ENCODE results near the gene KIF9. TPM values are rescaled to one million over a fixed set of nuclear protein-coding genes. Genes with fewer than 3 reads are reported as not detected.
"Not testable (repeated sequence)": the region's sequence is repeated elsewhere in the genome, so short reads cannot be mapped to it uniquely, and the experiment has no call there.

Gene KIF9
- total and polyA plus RNA-seq, 7 experiments from 2014 or later, result 2.3 to 15.0 (median 4.1) TPM

GRCh38 chr3:47197287-47197686 lies 85.3 kb downstream of the KIF9 start:
- ChIA-PET CTCF (no interaction called here), POLR2A (no interaction called here)
- Histone ChIP-seq H3K36me3 (ENCODE audit: control insufficient read depth in 2 of 3, insufficient read depth in 3 of 3, low read length in 3 of 3) (no peaks in the 10 kb centered on the region), H3K4me3 (ENCODE audit: low read length) (no peak overlapping the region), H3K27ac (ENCODE audit: low read depth, low read length) (no peak overlapping the region), H3K4me1 (ENCODE audit: control insufficient read depth in 2 of 2, insufficient read depth in 2 of 2, low read length in 2 of 2) (no peaks in the 10 kb centered on the region), H3K27me3 (ENCODE audit: control insufficient read depth in 2 of 2, insufficient read depth in 2 of 2, low read length in 2 of 2) (no peaks in the 10 kb centered on the region), H3K9me3 (ENCODE audit: control insufficient read depth in 2 of 3, low read length in 3 of 3) (no peaks in the 10 kb centered on the region)
- intact Hi-C loops (cut with micrococcal nuclease), result no loop called here
- Mint-ChIP-seq H3K36me3 (peaks cover 7 to 19% (median 11%) of the 10 kb centered on the region in 5 donors), H3K27me3 (no peaks in the 10 kb centered on the region), H3K27ac (no peak overlapping the region), H3K4me1 (no peaks in the 10 kb centered on the region), H3K9me3 (peaks cover 0 to 9% (median 4%) of the 10 kb centered on the region in 11 donors), H3K4me3 (peak overlapping the region in 1 of 10 donors; percentile 51)
- DNase-seq (no peak), ATAC-seq (no peak)

DNA sequence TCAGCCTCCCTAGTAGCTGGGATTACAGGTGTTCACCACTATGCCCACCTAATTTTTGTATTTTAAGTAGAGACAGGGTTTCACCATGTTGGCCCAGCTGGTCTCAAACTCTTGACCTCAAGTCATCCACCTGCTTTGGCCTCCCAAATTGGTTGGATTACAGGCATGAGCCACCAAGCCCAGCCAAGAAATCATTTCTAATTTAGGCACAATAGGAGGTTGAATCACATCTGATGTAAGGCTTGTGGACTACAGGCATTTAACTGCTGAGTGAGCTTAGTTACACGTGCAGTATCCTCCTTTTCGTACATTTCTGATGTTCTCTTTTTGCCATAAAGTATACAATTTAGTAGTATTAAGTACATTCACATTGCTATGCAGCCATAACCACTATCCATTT lies 87.6 kb downstream of the KIF9 start:
- intact Hi-C loops (cut with micrococcal nuclease), result no loop called here
- Mint-ChIP-seq H3K4me1 (no peaks in the 10 kb centered on the region), H3K27ac (no peak overlapping the region), H3K4me3 (no peak overlapping the region), H3K9me3 (peaks cover 0 to 9% (median 4%) of the 10 kb centered on the region in 11 donors), H3K36me3 (peaks cover 7 to 19% (median 11%) of the 10 kb centered on the region in 5 donors), H3K27me3 (no peaks in the 10 kb centered on the region)
- H3K4me1 ChIP-seq (ENCODE audit: control insufficient read depth in 2 of 2, insufficient read depth in 2 of 2, low read length in 2 of 2), result no peaks in the 10 kb centered on the region
- POLR2A ChIA-PET, result no interaction called here
- ATAC-seq (no peak), DNase-seq (no peak)
- CTCF ChIA-PET, result interaction anchor here (0.7 kb wide), 1 partner anchor 69 kb away, joined by 4 read pairs; no protein-coding TSS in a partner anchor
- no peak overlapping the region for H3K4me3 ChIP-seq (ENCODE audit: low read length)
- H3K27me3 ChIP-seq (ENCODE audit: control insufficient read depth in 2 of 2, insufficient read depth in 2 of 2, low read length in 2 of 2), result no peaks in the 10 kb centered on the region
- no peak overlapping the region for H3K27ac ChIP-seq (ENCODE audit: low read depth, low read length)
- no peaks in the 10 kb centered on the region for H3K36me3 ChIP-seq (ENCODE audit: control insufficient read depth in 2 of 3, insufficient read depth in 3 of 3, low read length in 3 of 3)
- H3K9me3 ChIP-seq (ENCODE audit: control insufficient read depth in 2 of 3, low read length in 3 of 3), result no peaks in the 10 kb centered on the region

GRCh38 chr3:47193871-47194859 lies 88.4 kb downstream of the KIF9 start:
- Histone ChIP-seq H3K36me3 (ENCODE audit: control insufficient read depth in 2 of 3, insufficient read depth in 3 of 3, low read length in 3 of 3) (no peaks in the 10 kb centered on the region), H3K4me1 (ENCODE audit: control insufficient read depth in 2 of 2, insufficient read depth in 2 of 2, low read length in 2 of 2) (no peaks in the 10 kb centered on the region), H3K27me3 (ENCODE audit: control insufficient read depth in 2 of 2, insufficient read depth in 2 of 2, low read length in 2 of 2) (no peaks in the 10 kb centered on the region), H3K4me3 (ENCODE audit: low read length) (no peak overlapping the region), H3K27ac (ENCODE audit: low read depth, low read length) (no peak overlapping the region), H3K9me3 (ENCODE audit: control insufficient read depth in 2 of 3, low read length in 3 of 3) (no peaks in the 10 kb centered on the region)
- intact Hi-C loops (cut with micrococcal nuclease), result no loop called here
- Mint-ChIP-seq H3K4me1 (no peaks in the 10 kb centered on the region), H3K9me3 (peaks cover 0 to 9% (median 4%) of the 10 kb centered on the region in 11 donors), H3K27me3 (no peaks in the 10 kb centered on the region), H3K4me3 (no peak overlapping the region), H3K27ac (no peak overlapping the region), H3K36me3 (peaks cover 7 to 19% (median 12%) of the 10 kb centered on the region in 5 donors)
- ChIA-PET CTCF (interaction anchor here (0.7 kb wide), 1 partner anchor 68 kb away, joined by 4 read pairs; no protein-coding TSS in a partner anchor), POLR2A (no interaction called here)
- no peak for ATAC-seq
- DNase-seq, result no peak

DNA sequence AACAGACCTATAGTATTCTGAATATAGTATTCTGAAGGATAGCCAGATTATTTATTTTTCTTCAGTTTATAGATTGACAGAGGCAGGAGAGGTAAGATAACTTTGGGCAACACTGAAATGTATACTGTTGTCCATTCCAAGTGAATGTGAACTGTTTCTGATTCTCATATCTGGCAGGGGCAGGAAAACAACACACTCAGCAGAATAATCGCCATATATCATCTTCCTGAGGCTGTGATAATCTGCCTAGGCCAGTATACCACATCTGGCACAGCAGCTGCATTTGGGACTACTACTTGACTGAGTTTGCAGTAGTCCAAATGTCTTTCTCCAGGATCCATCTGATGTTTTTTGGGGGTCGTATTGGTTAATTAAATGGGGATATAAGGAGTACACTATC lies 96.3 kb downstream of the KIF9 start:
- intact Hi-C loops (cut with micrococcal nuclease), result no loop called here
- Mint-ChIP-seq H3K27me3 (no peaks in the 10 kb centered on the region), H3K27ac (no peak overlapping the region), H3K4me1 (no peaks in the 10 kb centered on the region), H3K4me3 (no peak overlapping the region), H3K36me3 (peaks cover 0 to 4% (median 0%) of the 10 kb centered on the region in 5 donors), H3K9me3 (no peaks in the 10 kb centered on the region)
- Histone ChIP-seq H3K27ac (ENCODE audit: low read depth, low read length) (no peak overlapping the region), H3K9me3 (ENCODE audit: control insufficient read depth in 2 of 3, low read length in 3 of 3) (no peaks in the 10 kb centered on the region), H3K36me3 (ENCODE audit: control insufficient read depth in 2 of 3, insufficient read depth in 3 of 3, low read length in 3 of 3) (no peaks in the 10 kb centered on the region), H3K27me3 (ENCODE audit: control insufficient read depth in 2 of 2, insufficient read depth in 2 of 2, low read length in 2 of 2) (no peaks in the 10 kb centered on the region), H3K4me1 (ENCODE audit: control insufficient read depth in 2 of 2, insufficient read depth in 2 of 2, low read length in 2 of 2) (no peaks in the 10 kb centered on the region), H3K4me3 (ENCODE audit: low read length) (no peak overlapping the region)
- POLR2A ChIA-PET, result no interaction called here
- CTCF ChIA-PET, result no interaction called here
- no peak for DNase-seq
- no peak for ATAC-seq

- H3K4me3 ChIP-seq (ENCODE audit: low read length); H3K9me3 Mint-ChIP-seq: not testable (repeated sequence)
- peaks cover 0 to 13% (median 0%) of the 10 kb centered on the region in 5 donors for H3K36me3 Mint-ChIP-seq
Observed at GRCh38 chr3:47181685-47182084, 100.9 kb downstream of the KIF9 start.

DNA sequence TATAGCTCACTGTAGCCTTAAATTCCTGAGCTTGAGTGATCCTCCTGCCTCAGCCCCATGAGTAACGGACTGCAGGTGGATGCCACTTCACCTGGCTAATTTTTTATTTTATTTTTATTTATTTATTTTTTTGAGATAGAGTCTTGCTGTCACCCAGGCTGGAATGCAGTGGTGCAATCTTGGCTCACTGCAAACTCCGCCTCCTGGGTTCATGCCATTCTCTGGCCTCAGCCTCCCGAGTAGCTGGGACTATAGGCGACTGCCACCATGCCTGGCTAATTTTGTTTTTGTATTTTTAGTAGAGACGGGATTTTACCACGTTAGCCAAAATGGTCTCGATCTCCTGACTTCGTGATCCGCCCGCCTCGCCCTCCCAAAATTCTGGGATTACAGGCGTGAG lies 102.6 kb downstream of the KIF9 start:
- H3K27me3 ChIP-seq (ENCODE audit: control insufficient read depth in 2 of 2, insufficient read depth in 2 of 2, low read length in 2 of 2); H3K9me3 ChIP-seq (ENCODE audit: control insufficient read depth in 2 of 3, low read length in 3 of 3); intact Hi-C loops (cut with micrococcal nuclease); H3K27ac Mint-ChIP-seq; H3K4me1 Mint-ChIP-seq; DNase-seq; H3K36me3 Mint-ChIP-seq; H3K4me1 ChIP-seq (ENCODE audit: control insufficient read depth in 2 of 2, insufficient read depth in 2 of 2, low read length in 2 of 2); H3K9me3 Mint-ChIP-seq; H3K27me3 Mint-ChIP-seq; H3K27ac ChIP-seq (ENCODE audit: low read depth, low read length); H3K36me3 ChIP-seq (ENCODE audit: control insufficient read depth in 2 of 3, insufficient read depth in 3 of 3, low read length in 3 of 3); ATAC-seq; H3K4me3 Mint-ChIP-seq; H3K4me3 ChIP-seq (ENCODE audit: low read length); POLR2A ChIA-PET: not testable (repeated sequence)
- CTCF ChIA-PET, result interaction anchor here (0.5 kb wide), 1 partner anchor 107 kb away, joined by 3 read pairs; no protein-coding TSS in a partner anchor

More at GRCh38 chr3:47181685-47182084, 100.9 kb downstream of the KIF9 start:
- H3K27ac ChIP-seq (ENCODE audit: low read depth, low read length); H3K4me1 ChIP-seq (ENCODE audit: control insufficient read depth in 2 of 2, insufficient read depth in 2 of 2, low read length in 2 of 2); DNase-seq; H3K27me3 Mint-ChIP-seq; H3K36me3 ChIP-seq (ENCODE audit: control insufficient read depth in 2 of 3, insufficient read depth in 3 of 3, low read length in 3 of 3); H3K9me3 ChIP-seq (ENCODE audit: control insufficient read depth in 2 of 3, low read length in 3 of 3); CTCF ChIA-PET; intact Hi-C loops (cut with micrococcal nuclease); H3K4me3 Mint-ChIP-seq; POLR2A ChIA-PET; ATAC-seq; H3K4me1 Mint-ChIP-seq; H3K27me3 ChIP-seq (ENCODE audit: control insufficient read depth in 2 of 2, insufficient read depth in 2 of 2, low read length in 2 of 2): not testable (repeated sequence)
- H3K27ac Mint-ChIP-seq, result peak overlapping the region in 1 of 9 donors; percentile 71
